Stimulated activated CD4-positive, alpha-beta T cell treated with anti-CD3 and anti-CD28 coated beads, Interleukin-15, amount 100 ng/mL, for 48 hours (primary cell): Measurements from ENCODE around the gene MUSTN1.

Experiments used
- DNase-seq, 2 donors: peaks; one replicate each; pipeline ENCODE4 v3.0.0-alpha.2; 2020; ENCODE audit warnings: low read depth in 2 of 2

The MUSTN1 gene

GRCh38 chr3:52835766-52836470 lies 1.1 kb upstream of the MUSTN1 start:
- DNase-seq = no peak

- no peak for DNase-seq
Measured at GRCh38 chr3:52833202-52833601, 1.6 kb downstream of the MUSTN1 start.

GRCh38 chr3:52831500-52832301 lies 3.1 kb downstream of the MUSTN1 start:
- no peak for DNase-seq

GRCh38 chr3:52830535-52831258 lies 4.1 kb downstream of the MUSTN1 start, which contains the start of gene ITIH4:
TSS of gene ITIH4 (minus strand) at chr3:52830672. CDS start at chr3:52830642, 30 bp downstream.
- DNase-seq = no peak

GRCh38 chr3:52829906-52830463 lies 4.8 kb downstream of the MUSTN1 start:
- no peak for DNase-seq

GRCh38 chr3:52829482-52829881 lies 5.3 kb downstream of the MUSTN1 start:
- DNase-seq = no peak

GRCh38 chr3:52827866-52828376 lies 6.9 kb downstream of the MUSTN1 start:
- DNase-seq = no peak

- no peak for DNase-seq
Measured at GRCh38 chr3:52827441-52827840, 7.4 kb downstream of the MUSTN1 start.

GRCh38 chr3:52824037-52824436 lies 10.8 kb downstream of the MUSTN1 start:
- no peak for DNase-seq

GRCh38 chr3:52822363-52822762 lies 12.5 kb downstream of the MUSTN1 start:
- no peak for DNase-seq

GRCh38 chr3:52820736-52821135 lies 14.1 kb downstream of the MUSTN1 start:
- peak; percentile 10 to 12 for DNase-seq

- DNase-seq = no peak
Measured at GRCh38 chr3:52819936-52820335, 14.9 kb downstream of the MUSTN1 start.

GRCh38 chr3:52817860-52818259 lies 17.0 kb downstream of the MUSTN1 start:
- no peak for DNase-seq

GRCh38 chr3:52817221-52817620 lies 17.6 kb downstream of the MUSTN1 start:
- DNase-seq = no peak

- no peak for DNase-seq
Measured at GRCh38 chr3:52816654-52817053, 18.2 kb downstream of the MUSTN1 start.

- no peak for DNase-seq
Measured at GRCh38 chr3:52816199-52816598, 18.6 kb downstream of the MUSTN1 start.

- DNase-seq = no peak
Measured at GRCh38 chr3:52813810-52814209, 21.0 kb downstream of the MUSTN1 start.

GRCh38 chr3:52811452-52812011 lies 23.3 kb downstream of the MUSTN1 start:
- no peak for DNase-seq

GRCh38 chr3:52810923-52811322 lies 23.9 kb downstream of the MUSTN1 start:
- DNase-seq = no peak

- DNase-seq = no peak
Measured at GRCh38 chr3:52809662-52810377, 25.0 kb downstream of the MUSTN1 start.

GRCh38 chr3:52809149-52809548 lies 25.7 kb downstream of the MUSTN1 start:
- no peak for DNase-seq
